ENCODE data around the gene MYO7A. TPM values are rescaled to one million over a fixed set of nuclear protein-coding genes. Genes with fewer than 3 reads are reported as not detected.

Gene MYO7A
- total RNA-seq, 1 experiment from 2014 or later, result 2.5 TPM

GRCh38 chr11:77202941-77203900 lies 75.2 kb downstream of the MYO7A start:
- DNase-seq (ENCODE audit: low spot score), result peak; percentile 9
- H3K4me1 Mint-ChIP-seq, result peaks cover 4% of the 10 kb centered on the region; the same call in 1 of the 2 replicates
- no peaks in the 10 kb centered on the region for H3K9me3 Mint-ChIP-seq
- no peaks in the 10 kb centered on the region for H3K36me3 Mint-ChIP-seq
- no peaks in the 10 kb centered on the region for H3K27me3 Mint-ChIP-seq (ENCODE audit: low read depth)
- POLR2A ChIA-PET, result no interaction called here
- ATAC-seq, result peak; percentile 13; the same call in 1 of the 2 replicates
- CTCF ChIA-PET, result interaction anchor here (0.9 to 1.9 kb wide), 3 partner anchors 90 to 415 kb away, joined by 3 to 7 read pairs (median 3); no protein-coding TSS in a partner anchor
- TF ChIP-seq CREB1 (CRISPR knock-in tag; IDR thresholded peaks at IDR 0.05) (no peak), ZNF232 (CRISPR knock-in tag; IDR thresholded peaks at IDR 0.05) (no peak)
- peak overlapping the region; percentile 32; the same call in 1 of the 2 replicates for H3K27ac Mint-ChIP-seq
- no peak overlapping the region for H3K4me3 Mint-ChIP-seq

- Mint-ChIP-seq H3K9me3 (no peaks in the 10 kb centered on the region), H3K4me1 (peaks cover 4% of the 10 kb centered on the region; the same call in 1 of the 2 replicates), H3K4me3 (no peak overlapping the region), H3K36me3 (no peaks in the 10 kb centered on the region), H3K27ac (no peak overlapping the region), H3K27me3 (ENCODE audit: low read depth) (no peaks in the 10 kb centered on the region)
- CTCF ChIA-PET, result interaction anchor here (0.9 to 1.9 kb wide), 5 partner anchors 8 to 414 kb away, joined by 3 to 7 read pairs (median 3); partner anchors contain the start of gene MYO7A
- ATAC-seq (no peak), DNase-seq (ENCODE audit: low spot score) (peak; percentile 9)
- POLR2A ChIA-PET, result no interaction called here
- TF ChIP-seq SMAD4 (CRISPR knock-in tag; IDR thresholded peaks at IDR 0.05), result no peak
- TF ChIP-seq JUN (CRISPR knock-in tag; IDR thresholded peaks at IDR 0.05), result no peak
- no peak for TF ChIP-seq HMGXB4 (CRISPR knock-in tag; IDR thresholded peaks at IDR 0.05)
- TF ChIP-seq, protein P1, sequence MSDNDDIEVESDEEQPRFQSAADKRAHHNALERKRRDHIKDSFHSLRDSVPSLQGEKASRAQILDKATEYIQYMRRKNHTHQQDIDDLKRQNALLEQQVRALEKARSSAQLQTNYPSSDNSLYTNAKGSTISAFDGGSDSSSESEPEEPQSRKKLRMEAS (CRISPR knock-in tag; IDR thresholded peaks at IDR 0.05), result no peak
- TF ChIP-seq, protein P2, sequence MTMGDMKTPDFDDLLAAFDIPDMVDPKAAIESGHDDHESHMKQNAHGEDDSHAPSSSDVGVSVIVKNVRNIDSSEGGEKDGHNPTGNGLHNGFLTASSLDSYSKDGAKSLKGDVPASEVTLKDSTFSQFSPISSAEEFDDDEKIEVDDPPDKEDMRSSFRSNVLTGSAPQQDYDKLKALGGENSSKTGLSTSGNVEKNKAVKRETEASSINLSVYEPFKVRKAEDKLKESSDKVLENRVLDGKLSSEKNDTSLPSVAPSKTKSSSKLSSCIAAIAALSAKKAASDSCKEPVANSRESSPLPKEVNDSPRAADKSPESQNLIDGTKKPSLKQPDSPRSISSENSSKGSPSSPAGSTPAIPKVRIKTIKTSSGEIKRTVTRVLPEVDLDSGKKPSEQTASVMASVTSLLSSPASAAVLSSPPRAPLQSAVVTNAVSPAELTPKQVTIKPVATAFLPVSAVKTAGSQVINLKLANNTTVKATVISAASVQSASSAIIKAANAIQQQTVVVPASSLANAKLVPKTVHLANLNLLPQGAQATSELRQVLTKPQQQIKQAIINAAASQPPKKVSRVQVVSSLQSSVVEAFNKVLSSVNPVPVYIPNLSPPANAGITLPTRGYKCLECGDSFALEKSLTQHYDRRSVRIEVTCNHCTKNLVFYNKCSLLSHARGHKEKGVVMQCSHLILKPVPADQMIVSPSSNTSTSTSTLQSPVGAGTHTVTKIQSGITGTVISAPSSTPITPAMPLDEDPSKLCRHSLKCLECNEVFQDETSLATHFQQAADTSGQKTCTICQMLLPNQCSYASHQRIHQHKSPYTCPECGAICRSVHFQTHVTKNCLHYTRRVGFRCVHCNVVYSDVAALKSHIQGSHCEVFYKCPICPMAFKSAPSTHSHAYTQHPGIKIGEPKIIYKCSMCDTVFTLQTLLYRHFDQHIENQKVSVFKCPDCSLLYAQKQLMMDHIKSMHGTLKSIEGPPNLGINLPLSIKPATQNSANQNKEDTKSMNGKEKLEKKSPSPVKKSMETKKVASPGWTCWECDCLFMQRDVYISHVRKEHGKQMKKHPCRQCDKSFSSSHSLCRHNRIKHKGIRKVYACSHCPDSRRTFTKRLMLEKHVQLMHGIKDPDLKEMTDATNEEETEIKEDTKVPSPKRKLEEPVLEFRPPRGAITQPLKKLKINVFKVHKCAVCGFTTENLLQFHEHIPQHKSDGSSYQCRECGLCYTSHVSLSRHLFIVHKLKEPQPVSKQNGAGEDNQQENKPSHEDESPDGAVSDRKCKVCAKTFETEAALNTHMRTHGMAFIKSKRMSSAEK (CRISPR knock-in tag; IDR thresholded peaks at IDR 0.05; ENCODE audit: borderline replicate concordance), result no peak
- TF ChIP-seq ZNF263 (CRISPR knock-in tag; IDR thresholded peaks at IDR 0.05; ENCODE audit: low read depth), result no peak
- TF ChIP-seq, protein P3, sequence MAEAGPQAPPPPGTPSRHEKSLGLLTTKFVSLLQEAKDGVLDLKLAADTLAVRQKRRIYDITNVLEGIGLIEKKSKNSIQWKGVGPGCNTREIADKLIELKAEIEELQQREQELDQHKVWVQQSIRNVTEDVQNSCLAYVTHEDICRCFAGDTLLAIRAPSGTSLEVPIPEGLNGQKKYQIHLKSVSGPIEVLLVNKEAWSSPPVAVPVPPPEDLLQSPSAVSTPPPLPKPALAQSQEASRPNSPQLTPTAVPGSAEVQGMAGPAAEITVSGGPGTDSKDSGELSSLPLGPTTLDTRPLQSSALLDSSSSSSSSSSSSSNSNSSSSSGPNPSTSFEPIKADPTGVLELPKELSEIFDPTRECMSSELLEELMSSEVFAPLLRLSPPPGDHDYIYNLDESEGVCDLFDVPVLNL (CRISPR knock-in tag; IDR thresholded peaks at IDR 0.05; ENCODE audit: borderline replicate concordance, low read depth), result no peak
These were observed 76.1 kb downstream of the MYO7A start for GRCh38 chr11:77203901-77204753.
